Right ventricle myocardium superior (tissue), 1 donor: ENCODE results near the gene CACFD1. TPM values are rescaled to one million over a fixed set of nuclear protein-coding genes. Genes with fewer than 3 reads are reported as not detected.
"Not testable (repeated sequence)": the region's sequence is repeated elsewhere in the genome, so short reads cannot be mapped to it uniquely, and the experiment has no call there.

Experiments
- ATAC-seq: fragments of 200-7000 bp; cut with Tn5 transposase; one replicate; pipeline ENCODE4 v1.9.1; 2020; ENCODE audit warnings: mild to moderate bottlenecking; ENCODE audit not compliant: poor library complexity
- DNase-seq: peaks from one replicate; pipeline ENCODE4 v3.0.0-alpha.2; 2020
- intact Hi-C: fragments of 100-400 bp; cut with DNase I; formaldehyde crosslinking; loops from one replicate; pipeline ENCODE4 v1.11.2; 2022
- total RNA-seq: library from RNA; stranded (reverse); fragmentation: NEBNext Ultra II Directional; extraction: Animal tissue kit (Norgen Biotek cat#: 25700); gene quantifications from one replicate; pipeline ENCODE4 v1.2.1, GENCODE V29; 2021
- donor health status: DM: no; HTN: yes; CAD: no; lungs with severe emphysema.

CACFD1 gene
- total RNA-seq, 1 donor from 2014 or later, result 12.9 TPM

- ATAC-seq (no peak), DNase-seq (no peak)
- intact Hi-C loops, result no loop called here
These were observed 23.1 kb upstream of the CACFD1 start for GRCh38 chr9:133436681-133437080.

- DNase-seq, result no peak
- no peak for ATAC-seq
These were observed 21.8 kb upstream of the CACFD1 start for GRCh38 chr9:133437753-133438531.

GRCh38 chr9:133439337-133439736 lies 20.4 kb upstream of the CACFD1 start:
- DNase-seq (no peak), ATAC-seq (no peak)
- intact Hi-C loops, result no loop called here

More at GRCh38 chr9:133437753-133438531, 21.8 kb upstream of the CACFD1 start:
- intact Hi-C loops, result no loop called here

- ATAC-seq, result no peak
These were observed 18.9 kb upstream of the CACFD1 start for GRCh38 chr9:133440874-133441273.

GRCh38 chr9:133441571-133441970 lies 18.2 kb upstream of the CACFD1 start:
- intact Hi-C loops, result no loop called here
- no peak for ATAC-seq
- no peak for DNase-seq

More at GRCh38 chr9:133440874-133441273, 18.9 kb upstream of the CACFD1 start:
- intact Hi-C loops, result no loop called here
- no peak for DNase-seq

GRCh38 chr9:133443248-133443647 lies 16.5 kb upstream of the CACFD1 start:
- DNase-seq (no peak), ATAC-seq (no peak)
- intact Hi-C loops, result no loop called here

- no peak for ATAC-seq
- no peak for DNase-seq
- intact Hi-C loops, result no loop called here
These were observed 15.8 kb upstream of the CACFD1 start for GRCh38 chr9:133443982-133444381.

- intact Hi-C loops, result no loop called here
- ATAC-seq, result no peak
- DNase-seq, result no peak
These were observed 14.3 kb upstream of the CACFD1 start for GRCh38 chr9:133445293-133445969.

GRCh38 chr9:133448487-133448972 lies 11.2 kb upstream of the CACFD1 start:
- DNase-seq, result no peak
- intact Hi-C loops, result no loop called here
- no peak for ATAC-seq

- ATAC-seq (no peak), DNase-seq (no peak)
- intact Hi-C loops, result no loop called here
These were observed 10.0 kb upstream of the CACFD1 start for GRCh38 chr9:133449760-133450159.

GRCh38 chr9:133451865-133452264 lies 7.9 kb upstream of the CACFD1 start:
- DNase-seq, intact Hi-C loops, ATAC-seq: not testable (repeated sequence)

GRCh38 chr9:133452562-133452961 lies 7.2 kb upstream of the CACFD1 start:
- intact Hi-C loops, result no loop called here
- DNase-seq, result no peak
- ATAC-seq, result no peak

- no peak for ATAC-seq
- DNase-seq, result no peak
- intact Hi-C loops, result no loop called here
These were observed 6.1 kb upstream of the CACFD1 start for GRCh38 chr9:133453651-133454050.

- DNase-seq (no peak), ATAC-seq (no peak)
- intact Hi-C loops, result no loop called here
These were observed 5.5 kb upstream of the CACFD1 start for GRCh38 chr9:133454325-133454724.

- no peak for ATAC-seq
- no peak for DNase-seq
- intact Hi-C loops, result no loop called here
These were observed 4.7 kb upstream of the CACFD1 start for GRCh38 chr9:133454943-133455673.

GRCh38 chr9:133455936-133456335 lies 3.8 kb upstream of the CACFD1 start:
- no peak for DNase-seq
- ATAC-seq, result no peak
- intact Hi-C loops, result no loop called here

GRCh38 chr9:133456409-133456808 lies 3.4 kb upstream of the CACFD1 start:
- intact Hi-C loops, result no loop called here
- DNase-seq, result no peak
- ATAC-seq, result no peak

GRCh38 chr9:133457233-133457632 lies 2.5 kb upstream of the CACFD1 start:
- ATAC-seq (no peak), DNase-seq (no peak)
- intact Hi-C loops, result no loop called here

GRCh38 chr9:133457748-133458147 lies 2.0 kb upstream of the CACFD1 start:
- no peak for DNase-seq
- intact Hi-C loops, result no loop called here
- ATAC-seq, result no peak
